RWPE1 (cell line): ENCODE results near the gene ERC2.
A peak's percentile ranks its signal among the peaks of the same experiment; 100 is the strongest.

Experiments
- CTCF ChIA-PET: fragments of 350-600 bp; sonication (Branson Sonifier 250); formaldehyde crosslinking; extraction: SDS; loops from one replicate; lab custom pipeline; 2021; lab: Yijun Ruan, JAX
- POLR2A ChIA-PET: fragments of 400-600 bp; formaldehyde crosslinking; extraction: SDS; loops from one replicate; lab custom pipeline; 2020; ENCODE audit warnings: antibody characterized with exemption; ENCODE audit not compliant: low non-redundant PET; lab: Yijun Ruan, JAX
- DNase-seq: peaks from one replicate; pipeline ENCODE4 v3.0.0; 2012; ENCODE audit warnings: low spot score
- H3K27ac ChIP-seq: fragments of 450-650 bp; 2 replicates; pipeline ENCODE4 v1.5.1; 2017
- TF ChIP-seq, protein P1 (sequence below): fragments of 450-650 bp; conservative IDR thresholded peaks from 2 replicates; pipeline ENCODE4 v1.5.1; 2017; ENCODE audit warnings: low read depth, mild to moderate bottlenecking

The ERC2 gene

DNA sequence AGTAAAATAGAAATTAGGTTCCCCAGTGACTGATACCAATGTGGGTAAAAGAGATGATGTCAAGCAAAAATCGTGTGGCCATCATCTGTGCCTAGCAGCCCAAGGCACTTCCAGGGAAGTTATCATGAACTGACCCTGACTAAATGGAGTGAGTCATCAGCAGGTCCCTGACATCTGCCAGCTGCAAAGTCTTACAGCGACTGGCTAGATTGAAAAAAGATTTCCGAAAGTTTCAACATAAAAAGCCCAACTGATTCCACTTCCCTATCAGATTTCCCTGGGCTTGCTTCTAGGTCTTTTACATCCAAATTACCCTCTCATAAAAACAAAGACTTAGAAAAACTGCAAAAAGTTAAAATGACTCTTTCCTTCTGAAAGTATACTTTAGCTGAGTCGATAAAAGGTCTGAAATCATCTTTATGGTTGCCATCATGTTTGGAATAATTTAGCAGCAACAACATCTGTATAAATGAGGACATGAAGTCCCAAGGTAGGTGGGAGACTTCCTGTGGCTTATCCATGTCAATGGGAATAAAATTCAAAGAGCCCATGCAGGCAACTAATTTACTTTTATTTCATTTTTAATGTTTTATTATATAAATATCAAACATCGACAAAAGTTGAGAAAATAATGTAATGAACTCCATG lies 342.8 kb downstream of the ERC2 start:
- ChIA-PET POLR2A (no interaction called here), CTCF (no interaction called here)
- TF ChIP-seq, protein P1, sequence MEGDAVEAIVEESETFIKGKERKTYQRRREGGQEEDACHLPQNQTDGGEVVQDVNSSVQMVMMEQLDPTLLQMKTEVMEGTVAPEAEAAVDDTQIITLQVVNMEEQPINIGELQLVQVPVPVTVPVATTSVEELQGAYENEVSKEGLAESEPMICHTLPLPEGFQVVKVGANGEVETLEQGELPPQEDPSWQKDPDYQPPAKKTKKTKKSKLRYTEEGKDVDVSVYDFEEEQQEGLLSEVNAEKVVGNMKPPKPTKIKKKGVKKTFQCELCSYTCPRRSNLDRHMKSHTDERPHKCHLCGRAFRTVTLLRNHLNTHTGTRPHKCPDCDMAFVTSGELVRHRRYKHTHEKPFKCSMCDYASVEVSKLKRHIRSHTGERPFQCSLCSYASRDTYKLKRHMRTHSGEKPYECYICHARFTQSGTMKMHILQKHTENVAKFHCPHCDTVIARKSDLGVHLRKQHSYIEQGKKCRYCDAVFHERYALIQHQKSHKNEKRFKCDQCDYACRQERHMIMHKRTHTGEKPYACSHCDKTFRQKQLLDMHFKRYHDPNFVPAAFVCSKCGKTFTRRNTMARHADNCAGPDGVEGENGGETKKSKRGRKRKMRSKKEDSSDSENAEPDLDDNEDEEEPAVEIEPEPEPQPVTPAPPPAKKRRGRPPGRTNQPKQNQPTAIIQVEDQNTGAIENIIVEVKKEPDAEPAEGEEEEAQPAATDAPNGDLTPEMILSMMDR, result no peak
- DNase-seq, result peak; percentile 46
- no peak overlapping the region for H3K27ac ChIP-seq

DNA sequence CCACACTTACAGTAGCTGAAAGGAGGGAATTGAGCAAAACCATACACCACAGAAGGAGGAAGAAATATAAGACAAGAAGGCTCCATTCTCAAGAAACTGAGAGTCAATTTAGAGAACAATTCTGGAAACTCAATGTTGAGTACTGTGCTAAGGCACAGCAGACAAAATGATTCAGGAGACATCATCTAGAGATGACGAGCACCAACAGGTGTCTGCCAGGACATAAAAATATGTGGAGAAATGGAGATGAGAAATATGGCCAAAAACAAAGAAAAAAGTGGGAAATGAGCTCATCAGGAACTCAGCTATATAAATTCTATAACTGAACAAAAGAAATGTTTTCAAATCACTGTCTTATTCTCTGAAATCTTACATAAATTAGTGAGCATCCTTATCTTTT lies 343.7 kb downstream of the ERC2 start:
- no peak overlapping the region for H3K27ac ChIP-seq
- no peak for DNase-seq
- TF ChIP-seq, protein P1, result no peak
- POLR2A ChIA-PET, result no interaction called here
- CTCF ChIA-PET, result interaction anchor here (0.7 kb wide), 1 partner anchor 35 kb away, joined by 6 read pairs; no protein-coding TSS in a partner anchor

DNA sequence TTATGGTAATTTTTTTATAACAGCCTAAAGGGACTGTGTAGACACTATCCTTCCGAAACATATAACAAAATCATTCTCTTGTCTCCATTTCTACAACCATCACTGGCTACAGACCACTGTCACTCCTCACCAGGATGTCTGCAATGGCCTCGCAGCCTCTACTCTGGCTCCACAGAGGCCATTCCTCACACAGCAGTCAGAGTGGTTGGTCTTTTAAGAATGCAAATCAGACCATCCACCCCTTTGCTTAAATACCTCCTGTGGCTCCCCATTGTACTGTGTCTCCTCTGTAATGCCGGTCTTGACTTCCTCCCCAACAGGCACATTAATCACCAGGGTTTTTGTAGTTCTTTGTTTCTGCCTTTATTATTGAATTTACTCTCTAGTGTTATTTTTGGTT lies 344.8 kb downstream of the ERC2 start:
- TF ChIP-seq, protein P1, result no peak
- no peak for DNase-seq
- H3K27ac ChIP-seq, result no peak overlapping the region
- ChIA-PET CTCF (no interaction called here), POLR2A (no interaction called here)

DNA sequence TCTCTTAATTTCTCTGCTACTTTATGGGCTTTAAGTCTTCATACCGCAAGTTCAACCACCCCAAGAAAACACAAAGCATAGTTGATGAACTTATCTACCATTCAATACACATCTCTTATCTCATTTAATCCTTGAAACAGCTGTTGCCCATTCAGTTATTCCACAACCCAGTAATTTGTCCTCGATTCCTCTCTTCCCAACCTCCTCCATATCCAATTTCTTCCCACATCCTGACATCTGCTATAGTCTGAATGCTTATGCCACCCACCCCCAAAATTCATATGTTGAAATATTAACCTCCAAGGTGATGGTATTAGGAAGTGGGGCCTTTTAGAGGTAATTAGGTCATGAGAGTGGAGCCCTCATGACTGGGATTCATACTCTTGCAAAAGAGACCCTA lies 345.4 kb downstream of the ERC2 start:
- no peak for DNase-seq
- POLR2A ChIA-PET, result no interaction called here

DNA sequence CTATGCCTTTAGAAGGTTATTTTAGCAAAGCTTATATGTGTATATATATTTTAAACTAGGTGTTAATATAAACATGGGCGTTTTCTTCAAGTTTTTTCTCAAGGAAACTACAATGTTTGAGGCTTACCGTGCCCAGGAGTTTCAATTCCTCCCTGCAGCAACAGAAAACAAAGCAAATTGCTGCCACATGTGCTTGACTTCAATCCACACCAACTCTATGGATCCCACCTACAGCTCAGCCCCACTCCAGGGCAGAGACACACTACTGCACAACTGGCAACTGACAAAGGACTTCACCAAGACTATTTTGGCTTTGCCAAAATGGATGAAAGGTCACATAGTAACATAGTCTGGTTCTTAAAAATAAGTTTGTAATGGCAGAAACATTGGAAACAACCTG lies 346.6 kb downstream of the ERC2 start:
- DNase-seq, result no peak
- TF ChIP-seq, protein P1, result no peak
- ChIA-PET POLR2A (no interaction called here), CTCF (no interaction called here)
- no peak overlapping the region for H3K27ac ChIP-seq

More for the DNA sequence above, 345.4 kb downstream of the ERC2 start:
- CTCF ChIA-PET, result no interaction called here
- TF ChIP-seq, protein P1, result no peak
- no peak overlapping the region for H3K27ac ChIP-seq

DNA sequence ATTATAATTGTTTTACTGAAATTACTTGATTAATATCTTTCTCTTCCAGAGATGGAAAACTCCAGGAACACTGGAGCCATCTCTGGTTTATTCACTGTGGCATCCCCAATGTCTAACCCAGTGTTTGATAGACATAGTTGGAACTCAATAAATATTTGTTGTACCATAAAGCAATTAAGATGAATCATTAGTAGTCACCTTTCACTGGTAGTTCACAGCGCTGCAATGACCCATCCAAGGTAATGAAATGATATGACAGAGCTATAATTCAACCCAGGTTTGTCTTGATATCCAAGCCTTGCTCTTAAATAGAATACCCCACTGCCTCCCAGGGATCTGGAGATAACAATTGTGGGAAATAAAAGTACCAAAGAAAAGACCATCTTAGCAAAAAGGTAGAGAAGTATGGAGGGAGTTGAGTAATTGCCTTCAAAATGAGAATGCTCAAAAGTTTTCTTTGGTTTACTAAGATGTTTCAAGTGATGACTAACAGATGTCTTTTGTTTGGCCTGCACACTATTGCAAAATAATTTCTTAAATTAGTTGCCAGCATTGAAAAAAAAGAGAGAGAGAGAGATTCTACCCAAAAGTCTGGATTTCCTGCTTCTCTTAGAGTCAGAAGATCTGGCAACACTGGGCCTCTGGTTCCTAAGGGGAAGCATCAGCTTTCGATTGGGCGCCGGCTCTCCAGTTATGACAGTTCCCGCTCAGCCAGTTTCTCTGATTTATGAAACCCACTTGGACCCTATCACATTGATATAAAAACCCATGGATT lies 348.5 kb downstream of the ERC2 start:
- CTCF ChIA-PET, result no interaction called here
- POLR2A ChIA-PET, result no interaction called here
- H3K27ac ChIP-seq, result no peak overlapping the region
- TF ChIP-seq, protein P1, result no peak
- DNase-seq, result peak; percentile 24
